HL-60/S4 (cell line): ENCODE measurements around the gene RASSF10.

Experiments
- in situ Hi-C: fragments of 300-500 bp; cut with MboI; formaldehyde crosslinking; loops from 2 replicates; pipeline ENCODE4 v1.14.3; 2022; ENCODE audit warnings: low sequenced_read_pairs

The RASSF10 gene

DNA sequence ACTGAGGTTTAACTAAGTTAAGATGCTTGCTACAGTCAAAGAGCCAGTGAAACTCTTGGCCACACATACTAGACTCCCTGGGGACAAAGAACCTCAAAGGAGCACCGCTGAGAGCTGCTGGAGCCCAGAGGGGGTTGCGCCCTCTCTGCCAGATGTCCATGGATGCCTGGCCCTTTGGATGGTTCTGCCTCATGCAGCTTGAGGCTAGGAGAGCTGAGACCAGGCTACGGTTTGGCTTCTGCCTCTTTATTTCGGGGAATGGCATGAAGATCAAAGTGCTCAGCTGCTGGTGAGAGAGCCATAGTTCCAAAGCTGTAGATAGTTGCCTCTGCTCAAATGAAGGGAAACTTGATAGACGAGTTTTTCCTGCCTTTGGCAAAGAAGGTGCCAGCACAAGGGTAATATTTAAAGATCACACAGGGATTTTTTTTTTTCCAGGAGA, 43.0 kb downstream of the RASSF10 start:
- in situ Hi-C loops, result no loop called here

DNA sequence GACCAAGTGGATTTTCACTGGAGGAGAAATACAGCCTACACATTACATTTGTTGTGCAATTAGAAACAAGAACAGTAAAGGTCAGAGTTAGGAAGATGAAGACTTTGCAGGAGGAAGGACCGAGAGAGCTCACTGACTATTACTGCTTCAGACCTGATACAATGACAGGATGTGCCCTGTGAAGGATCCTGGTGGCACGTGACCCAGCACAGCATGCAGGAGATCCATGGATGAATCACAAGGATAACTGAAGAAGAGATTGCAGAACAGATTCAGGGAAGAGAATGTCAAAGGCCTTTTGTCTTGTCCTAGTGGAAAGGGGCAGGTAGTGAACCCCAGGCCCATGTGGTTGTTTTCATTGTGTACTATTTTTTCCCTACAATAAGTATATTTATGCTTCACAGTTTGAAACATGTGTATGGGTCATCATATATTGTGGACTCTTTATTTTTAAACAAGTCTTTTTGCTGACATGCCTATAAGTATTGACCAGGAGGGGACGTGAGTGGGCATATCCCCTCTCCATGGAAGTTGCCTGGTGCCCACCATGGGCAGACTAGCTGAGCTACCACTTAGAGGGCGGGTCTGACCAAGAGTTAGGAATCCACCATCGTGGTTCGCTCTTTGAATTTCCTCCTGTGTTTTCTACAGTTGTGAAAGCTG, 44.3 kb downstream of the RASSF10 start:
- in situ Hi-C loops, result no loop called here

DNA sequence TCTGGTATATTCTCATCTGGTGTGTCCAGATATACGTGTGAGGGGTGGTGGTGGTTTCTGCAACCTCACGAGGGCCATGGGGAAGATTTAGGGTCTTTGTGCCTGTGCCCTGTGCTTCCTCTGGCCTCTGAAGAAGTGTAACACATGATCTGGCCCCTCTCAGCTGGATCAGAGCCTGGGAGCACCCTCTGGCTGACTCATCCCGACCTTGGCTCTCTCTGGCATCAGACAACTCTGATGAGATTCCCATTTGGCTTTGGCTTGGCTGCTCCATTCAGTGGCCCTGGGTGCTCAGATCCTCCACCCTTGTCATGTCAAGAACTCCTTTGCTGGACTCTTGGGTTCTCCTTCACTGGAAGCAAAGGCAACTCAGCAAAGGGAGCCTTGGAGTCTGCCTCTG, 45.2 kb downstream of the RASSF10 start:
- in situ Hi-C loops, result no loop called here

DNA sequence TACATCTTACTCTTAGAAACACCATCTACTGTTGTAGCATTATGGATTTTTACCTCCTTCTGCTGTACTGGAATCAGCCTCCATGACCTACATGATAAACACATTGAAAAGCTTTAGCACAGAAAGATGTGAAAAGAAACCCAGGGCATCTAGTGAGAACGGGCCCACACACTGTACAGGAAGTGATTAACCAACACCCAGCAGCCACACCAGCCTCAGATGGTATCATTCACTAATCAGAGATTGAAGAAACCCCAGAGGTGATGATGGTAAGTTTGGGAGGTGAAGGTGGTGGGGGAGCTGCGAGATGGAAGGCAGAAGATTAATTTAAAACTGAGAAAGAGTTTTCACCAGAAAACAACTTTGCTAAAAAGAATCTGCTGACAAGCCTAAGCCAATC, 46.1 kb downstream of the RASSF10 start:
- in situ Hi-C loops, result no loop called here

DNA sequence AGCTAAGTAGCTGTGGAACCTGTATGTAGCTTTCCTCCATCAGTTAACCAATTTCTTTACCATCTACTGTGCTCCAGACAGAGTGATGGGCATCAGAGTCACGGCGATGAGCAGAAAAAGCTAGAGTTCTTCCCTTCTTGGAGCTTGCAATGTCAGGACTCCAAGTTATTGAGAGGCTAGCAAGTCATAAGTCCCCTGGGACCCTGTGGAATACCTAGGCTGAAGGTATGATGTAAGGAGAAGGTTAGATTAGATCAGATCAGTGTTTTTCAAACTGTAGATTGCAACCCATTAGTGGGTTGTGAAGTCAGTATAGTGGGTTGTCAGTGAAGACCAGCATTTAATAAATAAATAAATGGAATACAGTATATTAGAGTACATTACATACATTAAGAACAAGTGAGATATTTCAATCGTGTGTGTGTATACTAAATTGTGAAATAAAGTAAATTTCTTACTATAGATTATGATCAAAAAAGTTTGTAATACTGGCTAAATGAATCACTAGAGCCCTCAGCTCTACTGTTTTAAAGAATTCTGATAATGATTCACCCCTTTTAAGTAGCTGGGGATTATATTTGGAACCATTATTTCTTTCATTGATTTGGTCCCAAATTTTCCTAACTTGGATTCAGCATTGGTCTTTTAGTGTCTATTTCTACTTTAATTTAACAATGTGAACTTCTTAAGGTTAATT, 52.3 kb downstream of the RASSF10 start:
- in situ Hi-C loops, result no loop called here
